ENCODE measurements around the gene REXO1.

Gene REXO1

GRCh38 chr19:1812426-1813191 lies 35.7 kb downstream of the REXO1 start:
- peaks cover 14% of the 10 kb centered on the region for H3K79me2 ChIP-seq (ENCODE audit: insufficient read depth, low read length)
- H3K27me3 ChIP-seq (ENCODE audit: insufficient read depth, low read length, poor library complexity) = no peaks in the 10 kb centered on the region
- peak overlapping the region; percentile 92 for H3K4me2 ChIP-seq (ENCODE audit: insufficient read depth, low read length)
- peak; percentile 99 for DNase-seq
- peak overlapping the region; percentile 88 for H3K27ac ChIP-seq (ENCODE audit: low read length)
- peaks cover 43% of the 10 kb centered on the region for H3K4me1 ChIP-seq (ENCODE audit: insufficient read depth, low read length)
- H3K36me3 ChIP-seq (ENCODE audit: insufficient read depth, low read length) = peaks cover 36% of the 10 kb centered on the region
- peak overlapping the region; percentile 16 to 74; a peak in 3 of 4 replicates for H3K4me3 ChIP-seq (ENCODE audit: low read depth in 1 of 2, low read length in 2 of 2)
- TF ChIP-seq, protein P1, sequence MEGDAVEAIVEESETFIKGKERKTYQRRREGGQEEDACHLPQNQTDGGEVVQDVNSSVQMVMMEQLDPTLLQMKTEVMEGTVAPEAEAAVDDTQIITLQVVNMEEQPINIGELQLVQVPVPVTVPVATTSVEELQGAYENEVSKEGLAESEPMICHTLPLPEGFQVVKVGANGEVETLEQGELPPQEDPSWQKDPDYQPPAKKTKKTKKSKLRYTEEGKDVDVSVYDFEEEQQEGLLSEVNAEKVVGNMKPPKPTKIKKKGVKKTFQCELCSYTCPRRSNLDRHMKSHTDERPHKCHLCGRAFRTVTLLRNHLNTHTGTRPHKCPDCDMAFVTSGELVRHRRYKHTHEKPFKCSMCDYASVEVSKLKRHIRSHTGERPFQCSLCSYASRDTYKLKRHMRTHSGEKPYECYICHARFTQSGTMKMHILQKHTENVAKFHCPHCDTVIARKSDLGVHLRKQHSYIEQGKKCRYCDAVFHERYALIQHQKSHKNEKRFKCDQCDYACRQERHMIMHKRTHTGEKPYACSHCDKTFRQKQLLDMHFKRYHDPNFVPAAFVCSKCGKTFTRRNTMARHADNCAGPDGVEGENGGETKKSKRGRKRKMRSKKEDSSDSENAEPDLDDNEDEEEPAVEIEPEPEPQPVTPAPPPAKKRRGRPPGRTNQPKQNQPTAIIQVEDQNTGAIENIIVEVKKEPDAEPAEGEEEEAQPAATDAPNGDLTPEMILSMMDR (IDR thresholded peaks at IDR 0.05; ENCODE audit: borderline replicate concordance, extremely low read depth, low read length, poor library complexity, severe bottlenecking) = peak; percentile 86
- TF ChIP-seq EZH2 (IDR thresholded peaks at IDR 0.05; ENCODE audit: borderline replicate concordance, low read depth, low read length, severe bottlenecking) = no peak
- H3K9me3 ChIP-seq (ENCODE audit: insufficient read depth, low read length, severe bottlenecking) = no peaks in the 10 kb centered on the region
- peak; percentile 87 for ATAC-seq (ENCODE audit: insufficient read depth, low read depth)
- H3K9ac ChIP-seq (ENCODE audit: low read depth, low read length) = peak overlapping the region; percentile 58
- H4K20me1 ChIP-seq (ENCODE audit: insufficient read depth, low read length) = peaks cover 10% of the 10 kb centered on the region; the same call in 1 of the 2 replicates
- peak overlapping the region; percentile 77 for H2AFZ ChIP-seq (ENCODE audit: low read depth, low read length)

GRCh38 chr19:1811942-1812425 lies 36.3 kb downstream of the REXO1 start, which contains the start of gene ATP8B3:
ATP8B3 (minus strand) TSS chr19:1812276; CDS start chr19:1811736, 540 bp downstream.
- H2AFZ ChIP-seq (ENCODE audit: low read depth, low read length) = peak within 1 kb of the TSS; percentile 77
- H3K9me3 ChIP-seq (ENCODE audit: insufficient read depth, low read length, severe bottlenecking) = no peaks in the 10 kb centered on the region
- peaks cover 14% of the 10 kb centered on the region for H3K79me2 ChIP-seq (ENCODE audit: insufficient read depth, low read length)
- H3K36me3 ChIP-seq (ENCODE audit: insufficient read depth, low read length) = peaks cover 35% of the 10 kb centered on the region
- peaks cover 7% of the 10 kb centered on the region; the same call in 1 of the 2 replicates for H4K20me1 ChIP-seq (ENCODE audit: insufficient read depth, low read length)
- peak within 1 kb of the TSS; percentile 92 for H3K4me2 ChIP-seq (ENCODE audit: insufficient read depth, low read length)
- peaks cover 43% of the 10 kb centered on the region for H3K4me1 ChIP-seq (ENCODE audit: insufficient read depth, low read length)
- no peaks in the 10 kb centered on the region for H3K27me3 ChIP-seq (ENCODE audit: insufficient read depth, low read length, poor library complexity)
- DNase-seq (no peak), ATAC-seq (ENCODE audit: insufficient read depth, low read depth) (peak; percentile 47)
- H3K9ac ChIP-seq (ENCODE audit: low read depth, low read length) = peak within 1 kb of the TSS; percentile 73
- TF ChIP-seq EZH2 (IDR thresholded peaks at IDR 0.05; ENCODE audit: borderline replicate concordance, low read depth, low read length, severe bottlenecking) = no peak
- TF ChIP-seq, protein P1 (IDR thresholded peaks at IDR 0.05; ENCODE audit: borderline replicate concordance, extremely low read depth, low read length, poor library complexity, severe bottlenecking) = peak; percentile 53
- H3K27ac ChIP-seq (ENCODE audit: low read length) = peak within 1 kb of the TSS; percentile 88
- H3K4me3 ChIP-seq (ENCODE audit: low read depth in 1 of 2, low read length in 2 of 2) = peak within 1 kb of the TSS; percentile 70 to 74

DNA sequence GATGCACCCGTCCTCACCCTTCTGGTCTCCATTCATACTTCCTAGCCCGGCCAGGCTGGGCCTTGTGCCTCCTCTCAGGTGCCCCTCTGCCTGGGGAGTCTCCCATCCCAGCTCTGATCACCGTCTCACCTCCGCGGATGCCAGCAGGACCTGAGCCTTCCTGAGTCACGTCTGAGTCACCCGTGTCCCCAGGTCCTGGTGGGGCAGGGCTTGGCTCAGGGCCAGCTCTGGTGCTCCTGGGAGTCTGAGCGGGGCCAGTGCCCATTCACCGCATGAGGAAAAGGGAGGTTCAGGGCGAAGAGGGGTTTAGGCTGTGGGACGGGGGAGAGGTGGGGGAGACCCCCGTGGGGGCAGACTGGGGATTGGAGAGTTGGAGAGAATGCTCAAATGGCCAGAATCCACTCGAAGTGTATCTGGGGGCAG lies 36.8 kb downstream of the REXO1 start:
- Histone ChIP-seq H3K4me3 (ENCODE audit: low read depth in 1 of 2, low read length in 2 of 2) (peak overlapping the region; percentile 70 to 74; a peak in 3 of 4 replicates), H3K9me3 (ENCODE audit: insufficient read depth, low read length, severe bottlenecking) (no peaks in the 10 kb centered on the region), H4K20me1 (ENCODE audit: insufficient read depth, low read length) (peaks cover 7% of the 10 kb centered on the region; the same call in 1 of the 2 replicates), H3K79me2 (ENCODE audit: insufficient read depth, low read length) (peaks cover 14% of the 10 kb centered on the region), H3K36me3 (ENCODE audit: insufficient read depth, low read length) (peaks cover 35% of the 10 kb centered on the region), H3K27ac (ENCODE audit: low read length) (peak overlapping the region; percentile 84), H2AFZ (ENCODE audit: low read depth, low read length) (peak overlapping the region; percentile 72), H3K9ac (ENCODE audit: low read depth, low read length) (peak overlapping the region; percentile 73), H3K4me2 (ENCODE audit: insufficient read depth, low read length) (peak overlapping the region; percentile 92), H3K4me1 (ENCODE audit: insufficient read depth, low read length) (peaks cover 43% of the 10 kb centered on the region), H3K27me3 (ENCODE audit: insufficient read depth, low read length, poor library complexity) (no peaks in the 10 kb centered on the region)
- ATAC-seq (ENCODE audit: insufficient read depth, low read depth) (no peak), DNase-seq (peak; percentile 34)
- no peak for TF ChIP-seq EZH2 (IDR thresholded peaks at IDR 0.05; ENCODE audit: borderline replicate concordance, low read depth, low read length, severe bottlenecking)
- TF ChIP-seq, protein P1 (IDR thresholded peaks at IDR 0.05; ENCODE audit: borderline replicate concordance, extremely low read depth, low read length, poor library complexity, severe bottlenecking) = no peak
